ENCODE data around the gene NAPSA. TPM values are rescaled to one million over a fixed set of nuclear protein-coding genes. Genes with fewer than 3 reads are reported as not detected.

The NAPSA gene
- polyA plus RNA-seq (2013, experiment 1 of 2) = 0.37 TPM
- 0.46 TPM for polyA plus RNA-seq (2013, experiment 2 of 2)

GRCh38 chr19:50365434-50366306, at the start of gene NAPSA:
Gene NAPSA, minus strand, starts transcription at chr19:50365639. Its CDS starts 18 bp downstream, at chr19:50365621.
- H3K4me3 ChIP-seq (ENCODE audit: extremely low read depth, insufficient read depth, low read length, poor library complexity, severe bottlenecking) = no peak within 1 kb of the TSS
- WGBS, 2 experiments (ENCODE audit: insufficient coverage in 2 of 2) = 79 to 91% methylated on average over 2 to 4 of the region's 11 CpGs

GRCh38 chr19:50413531-50413930, 48.1 kb upstream of the NAPSA start:
- Histone ChIP-seq H3K9me3 (ENCODE audit: control insufficient read depth, low read length) (no peaks in the 10 kb centered on the region), H3K4me3 (ENCODE audit: extremely low read depth, insufficient read depth, low read length, poor library complexity, severe bottlenecking) (no peak overlapping the region), H3K27ac (ENCODE audit: low read depth, low read length, severe bottlenecking) (no peak overlapping the region), H3K36me3 (ENCODE audit: control insufficient read depth, insufficient read depth, low read length) (peaks cover 41% of the 10 kb centered on the region), H3K4me1 (ENCODE audit: control insufficient read depth, insufficient read depth, low read length, poor library complexity, severe bottlenecking) (peaks cover 3% of the 10 kb centered on the region)
- WGBS, 2 experiments (ENCODE audit: insufficient coverage in 2 of 2) = 97 to 100% methylated on average over 12 to 21 of the region's 21 CpGs

More at GRCh38 chr19:50365434-50366306, at the start of gene NAPSA:
- Histone ChIP-seq H3K9me3 (ENCODE audit: control insufficient read depth, low read length) (no peaks in the 10 kb centered on the region), H3K4me1 (ENCODE audit: control insufficient read depth, insufficient read depth, low read length, poor library complexity, severe bottlenecking) (no peaks in the 10 kb centered on the region), H3K27ac (ENCODE audit: low read depth, low read length, severe bottlenecking) (no peak within 1 kb of the TSS), H3K36me3 (ENCODE audit: control insufficient read depth, insufficient read depth, low read length) (no peaks in the 10 kb centered on the region)

GRCh38 chr19:50413096-50413495, 47.7 kb upstream of the NAPSA start:
- Histone ChIP-seq H3K9me3 (ENCODE audit: control insufficient read depth, low read length) (no peaks in the 10 kb centered on the region), H3K36me3 (ENCODE audit: control insufficient read depth, insufficient read depth, low read length) (peaks cover 44% of the 10 kb centered on the region), H3K4me1 (ENCODE audit: control insufficient read depth, insufficient read depth, low read length, poor library complexity, severe bottlenecking) (no peaks in the 10 kb centered on the region), H3K27ac (ENCODE audit: low read depth, low read length, severe bottlenecking) (no peak overlapping the region), H3K4me3 (ENCODE audit: extremely low read depth, insufficient read depth, low read length, poor library complexity, severe bottlenecking) (no peak overlapping the region)
- 93 to 97% methylated on average over 9 to 12 of the region's 13 CpGs for WGBS, 2 experiments (ENCODE audit: insufficient coverage in 2 of 2)

DNA sequence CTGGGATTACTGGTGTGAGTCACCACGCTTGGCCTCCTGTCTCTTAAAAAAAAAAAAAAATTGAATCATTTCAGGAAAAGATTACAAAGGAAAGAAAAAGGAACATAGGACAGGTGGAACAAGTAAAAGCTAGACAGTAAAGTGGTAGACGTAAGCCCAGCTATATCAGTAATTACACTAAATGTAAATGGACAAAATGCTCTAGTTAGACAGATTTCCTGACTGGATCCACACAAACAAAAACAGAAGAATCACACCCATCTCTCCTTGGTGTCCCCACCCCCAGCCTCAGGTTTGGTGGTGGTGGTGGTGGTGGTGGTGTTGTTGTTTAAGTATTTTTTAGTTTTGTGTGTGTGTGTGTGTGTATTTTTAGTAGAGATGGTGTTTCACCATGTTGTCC, 47.0 kb upstream of the NAPSA start:
- H3K4me3 ChIP-seq (ENCODE audit: extremely low read depth, insufficient read depth, low read length, poor library complexity, severe bottlenecking) = no peak overlapping the region
- no peaks in the 10 kb centered on the region for H3K9me3 ChIP-seq (ENCODE audit: control insufficient read depth, low read length)
- H3K27ac ChIP-seq (ENCODE audit: low read depth, low read length, severe bottlenecking) = no peak overlapping the region
- no peaks in the 10 kb centered on the region for H3K4me1 ChIP-seq (ENCODE audit: control insufficient read depth, insufficient read depth, low read length, poor library complexity, severe bottlenecking)
- WGBS, 2 experiments (ENCODE audit: insufficient coverage in 2 of 2) = 100% methylated on average over 1 of the region's 2 CpGs; no CpG with 5 or more reads in 1 of the 2 experiments
- H3K36me3 ChIP-seq (ENCODE audit: control insufficient read depth, insufficient read depth, low read length) = peaks cover 47% of the 10 kb centered on the region

DNA sequence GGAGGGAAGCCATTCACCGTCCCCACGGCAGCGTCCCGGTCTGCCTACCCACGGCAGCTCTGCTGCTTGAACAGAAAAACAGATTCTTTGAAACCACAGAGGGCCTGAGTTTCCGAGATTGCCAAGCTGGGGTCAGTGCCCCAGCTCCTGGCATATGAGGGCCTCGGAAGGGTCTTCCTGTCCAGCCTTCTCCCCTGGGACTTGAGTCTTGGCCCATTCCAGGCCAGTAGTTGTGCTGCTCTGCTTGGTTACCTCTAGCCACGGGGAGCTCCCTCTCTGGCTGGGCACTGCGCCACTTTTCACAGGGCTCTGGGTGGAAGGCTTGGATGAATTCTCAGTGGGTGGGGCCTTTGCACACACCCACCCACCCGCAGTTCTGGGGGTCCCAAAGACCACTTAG, 44.7 kb upstream of the NAPSA start:
- H3K4me1 ChIP-seq (ENCODE audit: control insufficient read depth, insufficient read depth, low read length, poor library complexity, severe bottlenecking) = no peaks in the 10 kb centered on the region
- no peak overlapping the region for H3K4me3 ChIP-seq (ENCODE audit: extremely low read depth, insufficient read depth, low read length, poor library complexity, severe bottlenecking)
- WGBS, 2 experiments (ENCODE audit: insufficient coverage in 2 of 2) = 90 to 91% methylated on average over 7 to 9 of the region's 10 CpGs
- peaks cover 65% of the 10 kb centered on the region for H3K36me3 ChIP-seq (ENCODE audit: control insufficient read depth, insufficient read depth, low read length)
- no peaks in the 10 kb centered on the region for H3K9me3 ChIP-seq (ENCODE audit: control insufficient read depth, low read length)
- no peak overlapping the region for H3K27ac ChIP-seq (ENCODE audit: low read depth, low read length, severe bottlenecking)

DNA sequence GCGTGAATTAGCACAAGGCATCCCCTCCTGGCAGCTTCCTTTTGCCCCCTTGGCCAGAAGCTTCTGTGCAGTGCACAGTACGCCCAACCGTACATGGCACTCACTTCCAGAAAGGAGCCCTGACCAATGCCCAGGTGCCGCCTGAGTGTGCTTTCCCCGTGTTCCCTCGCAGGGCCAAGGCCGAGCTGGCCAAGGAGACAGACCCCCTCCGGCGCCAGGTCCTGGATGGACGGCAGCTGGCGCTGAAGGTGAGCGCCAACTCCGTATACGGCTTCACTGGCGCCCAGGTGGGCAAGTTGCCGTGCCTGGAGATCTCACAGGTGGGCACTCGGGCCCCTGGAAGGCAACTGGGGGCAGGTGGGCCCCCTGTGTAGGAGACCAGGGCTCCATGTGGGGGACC, 43.9 kb upstream of the NAPSA start:
- WGBS, 2 experiments (ENCODE audit: insufficient coverage in 2 of 2) = 97 to 99% methylated on average over 15 to 17 of the region's 17 CpGs
- H3K36me3 ChIP-seq (ENCODE audit: control insufficient read depth, insufficient read depth, low read length) = peaks cover 70% of the 10 kb centered on the region
- H3K27ac ChIP-seq (ENCODE audit: low read depth, low read length, severe bottlenecking) = no peak overlapping the region
- no peak overlapping the region for H3K4me3 ChIP-seq (ENCODE audit: extremely low read depth, insufficient read depth, low read length, poor library complexity, severe bottlenecking)
- H3K9me3 ChIP-seq (ENCODE audit: control insufficient read depth, low read length) = no peaks in the 10 kb centered on the region
- H3K4me1 ChIP-seq (ENCODE audit: control insufficient read depth, insufficient read depth, low read length, poor library complexity, severe bottlenecking) = no peaks in the 10 kb centered on the region

GRCh38 chr19:50406829-50407228, 41.4 kb upstream of the NAPSA start:
- Histone ChIP-seq H3K36me3 (ENCODE audit: control insufficient read depth, insufficient read depth, low read length) (peaks cover 79% of the 10 kb centered on the region), H3K27ac (ENCODE audit: low read depth, low read length, severe bottlenecking) (no peak overlapping the region), H3K9me3 (ENCODE audit: control insufficient read depth, low read length) (no peaks in the 10 kb centered on the region), H3K4me1 (ENCODE audit: control insufficient read depth, insufficient read depth, low read length, poor library complexity, severe bottlenecking) (no peaks in the 10 kb centered on the region), H3K4me3 (ENCODE audit: extremely low read depth, insufficient read depth, low read length, poor library complexity, severe bottlenecking) (no peak overlapping the region)
- 97 to 98% methylated on average over 16 to 18 of the region's 19 CpGs for WGBS, 2 experiments (ENCODE audit: insufficient coverage in 2 of 2)

GRCh38 chr19:50406156-50406820, 40.8 kb upstream of the NAPSA start:
- no peaks in the 10 kb centered on the region for H3K4me1 ChIP-seq (ENCODE audit: control insufficient read depth, insufficient read depth, low read length, poor library complexity, severe bottlenecking)
- no peaks in the 10 kb centered on the region for H3K9me3 ChIP-seq (ENCODE audit: control insufficient read depth, low read length)
- no peak overlapping the region for H3K27ac ChIP-seq (ENCODE audit: low read depth, low read length, severe bottlenecking)
- 94 to 96% methylated on average over 17 to 22 of the region's 22 CpGs for WGBS, 2 experiments (ENCODE audit: insufficient coverage in 2 of 2)
- peaks cover 83% of the 10 kb centered on the region for H3K36me3 ChIP-seq (ENCODE audit: control insufficient read depth, insufficient read depth, low read length)
- H3K4me3 ChIP-seq (ENCODE audit: extremely low read depth, insufficient read depth, low read length, poor library complexity, severe bottlenecking) = no peak overlapping the region

- no peaks in the 10 kb centered on the region for H3K4me1 ChIP-seq (ENCODE audit: control insufficient read depth, insufficient read depth, low read length, poor library complexity, severe bottlenecking)
- peaks cover 60% of the 10 kb centered on the region for H3K36me3 ChIP-seq (ENCODE audit: control insufficient read depth, insufficient read depth, low read length)
- 97 to 98% methylated on average over 33 to 39 of the region's 41 CpGs for WGBS, 2 experiments (ENCODE audit: insufficient coverage in 2 of 2)
- H3K9me3 ChIP-seq (ENCODE audit: control insufficient read depth, low read length) = no peaks in the 10 kb centered on the region
- no peak overlapping the region for H3K27ac ChIP-seq (ENCODE audit: low read depth, low read length, severe bottlenecking)
- H3K4me3 ChIP-seq (ENCODE audit: extremely low read depth, insufficient read depth, low read length, poor library complexity, severe bottlenecking) = no peak overlapping the region
These were observed 37.3 kb upstream of the NAPSA start for GRCh38 chr19:50402544-50403301.

DNA sequence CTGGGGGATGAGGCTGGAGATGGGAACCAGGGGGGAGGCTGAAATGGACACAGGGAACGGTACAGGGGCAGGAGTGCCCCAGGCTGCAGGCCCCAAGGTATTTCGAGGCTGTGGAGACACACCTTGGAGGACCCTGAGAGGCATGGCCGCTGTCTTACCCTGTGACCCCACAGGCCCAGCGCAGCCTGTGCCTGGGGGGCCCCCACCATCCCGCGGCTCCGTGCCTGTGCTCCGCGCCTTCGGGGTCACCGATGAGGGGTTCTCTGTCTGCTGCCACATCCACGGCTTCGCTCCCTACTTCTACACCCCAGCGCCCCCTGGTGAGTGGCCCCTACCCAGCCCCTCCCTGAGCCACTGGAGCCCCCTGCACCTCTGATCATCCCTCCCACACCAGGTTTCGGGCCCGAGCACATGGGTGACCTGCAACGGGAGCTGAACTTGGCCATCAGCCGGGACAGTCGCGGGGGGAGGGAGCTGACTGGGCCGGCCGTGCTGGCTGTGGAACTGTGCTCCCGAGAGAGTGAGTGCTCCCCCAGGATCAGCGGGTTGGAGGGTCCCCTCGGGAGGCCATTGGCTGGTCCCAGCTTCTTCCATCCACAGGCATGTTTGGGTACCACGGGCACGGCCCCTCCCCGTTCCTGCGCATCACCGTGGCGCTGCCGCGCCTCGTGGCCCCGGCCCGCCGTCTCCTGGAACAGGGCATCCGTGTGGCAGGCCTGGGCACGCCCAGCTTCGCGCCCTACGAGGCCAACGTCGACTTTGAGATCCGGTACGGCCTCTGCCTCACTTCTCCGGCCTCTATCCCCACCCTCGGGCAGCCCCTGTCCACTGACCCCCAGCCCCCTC, 36.4 kb upstream of the NAPSA start:
- WGBS, 2 experiments (ENCODE audit: insufficient coverage in 2 of 2) = 96% methylated on average over 31 to 48 of the region's 48 CpGs
- Histone ChIP-seq H3K4me3 (ENCODE audit: extremely low read depth, insufficient read depth, low read length, poor library complexity, severe bottlenecking) (no peak overlapping the region), H3K27ac (ENCODE audit: low read depth, low read length, severe bottlenecking) (no peak overlapping the region), H3K36me3 (ENCODE audit: control insufficient read depth, insufficient read depth, low read length) (peaks cover 56% of the 10 kb centered on the region), H3K9me3 (ENCODE audit: control insufficient read depth, low read length) (no peaks in the 10 kb centered on the region), H3K4me1 (ENCODE audit: control insufficient read depth, insufficient read depth, low read length, poor library complexity, severe bottlenecking) (no peaks in the 10 kb centered on the region)

All from mesodermal cell (in vitro differentiated cells).